ENCODE measurements around the gene SMO.

- TF ChIP-seq CTCF (IDR thresholded peaks at IDR 0.05; ENCODE audit: borderline replicate concordance, extremely low read depth, low read length, poor library complexity, severe bottlenecking), result no peak
- no peak for TF ChIP-seq EZH2 (IDR thresholded peaks at IDR 0.05; ENCODE audit: borderline replicate concordance, low read depth, low read length, severe bottlenecking)
These were observed 33.6 kb downstream of the SMO start for GRCh38 chr7:129222064-129222463.
